K562 (cell line): Measurements from ENCODE around the gene HAPLN3. TPM values are rescaled to one million over a fixed set of nuclear protein-coding genes. Genes with fewer than 3 reads are reported as not detected.

Source experiments
- ATF7 ChIP-seq: fragments of 450-650 bp; IDR thresholded peaks from 2 replicates; pipeline ENCODE4 v1.7.1; 2014; ENCODE audit warnings: mild to moderate bottlenecking, moderate library complexity
- CEBPB ChIP-seq: fragments of 450-650 bp; IDR thresholded peaks from 2 replicates; pipeline ENCODE4 v1.6.1; 2016; ENCODE audit warnings: missing genetic modification characterization, missing compliant biosample characterization
- DMBX1 ChIP-seq: fragments of 250-450 bp; sonication (Bioruptor Pico); IDR thresholded peaks from 2 replicates; pipeline ENCODE4 v1.8.0; 2022; ENCODE audit warnings: inconsistent platforms, mild to moderate bottlenecking, moderate library complexity, borderline replicate concordance
- E2F8 ChIP-seq: fragments of 450-650 bp; IDR thresholded peaks from 2 replicates; pipeline ENCODE4 v1.7.1; 2018; ENCODE audit warnings: mild to moderate bottlenecking, low read depth; ENCODE audit not compliant: partially characterized antibody
- HNRNPL ChIP-seq: fragments of 200-400 bp; formaldehyde crosslinking; IDR thresholded peaks from 2 replicates; pipeline ENCODE4 v1.6.1; 2017; ENCODE audit warnings: low read depth, mild to moderate bottlenecking, low read length
- MAZ ChIP-seq, 2 experiments: fragments of 450-650 bp in 1 of 2; sonication (generic) in 1 of 2; formaldehyde crosslinking; IDR thresholded peaks in 1 of 2; conservative IDR thresholded peaks in 1 of 2; 2 replicates each; pipeline versions ENCODE4 v1.4.0 to v1.5.0; 2020; ENCODE audit warnings: mild to moderate bottlenecking in 1 of 2, missing genetic modification reagents in 1 of 2
- MTA2 ChIP-seq: fragments of 450-650 bp; IDR thresholded peaks from 2 replicates; pipeline ENCODE4 v1.6.1; 2016; ENCODE audit warnings: low read depth
- MXI1 ChIP-seq: IDR thresholded peaks from 2 replicates; pipeline ENCODE4 v1.6.1; 2011; ENCODE audit warnings: low read depth, mild to moderate bottlenecking, improper control_type of control experiment, low read length
- NR4A1 ChIP-seq, 2 experiments: fragments of 250-450 bp in 1 of 2; fragments of 450-650 bp in 1 of 2; sonication (Bioruptor Pico) in 1 of 2; IDR thresholded peaks; 2 replicates each; pipeline versions ENCODE4 v1.4.0 to v1.6.1; 2016 to 2020; ENCODE audit warnings: mild to moderate bottlenecking in 2 of 2, missing compliant biosample characterization in 1 of 2, missing genetic modification characterization in 1 of 2, moderate library complexity in 1 of 2
- PRDM10 ChIP-seq: fragments of 450-650 bp; IDR thresholded peaks from 2 replicates; pipeline ENCODE4 v1.6.1; 2018; ENCODE audit not compliant: partially characterized antibody
- RCOR1 ChIP-seq, 2 experiments: IDR thresholded peaks; 2 replicates each; pipeline ENCODE4 v1.6.1; 2012; ENCODE audit warnings: low read depth in 2 of 2, low read length in 2 of 2, borderline replicate concordance in 1 of 2, improper control_type of control experiment in 1 of 2
- TCF3 ChIP-seq: sonication (generic); formaldehyde crosslinking; IDR thresholded peaks from 2 replicates; pipeline ENCODE4 v1.4.0; 2020; ENCODE audit warnings: mild to moderate bottlenecking, missing genetic modification reagents
- ZNF175 ChIP-seq: fragments of 200-800 bp; sonication (Bioruptor generic); IDR thresholded peaks from 2 replicates; pipeline ENCODE4 v1.6.1; 2016; ENCODE audit warnings: low read depth, mild to moderate bottlenecking, missing genetic modification characterization, missing compliant biosample characterization
- ZNF398 ChIP-seq: fragments of 250-450 bp; sonication (Bioruptor Pico); IDR thresholded peaks from 2 replicates; pipeline ENCODE4 v1.8.0; 2021; ENCODE audit warnings: moderate library complexity, mild to moderate bottlenecking, inconsistent platforms
- polyA plus RNA-seq, 8 experiments: library from polyadenylated mRNA; depleted of rRNA in 4 of 8; stranded (reverse) in 5 of 8; unstranded in 3 of 8; fragments of >200 nt; fragmentation: Nextera tagmentation in 2 of 8; fragmentation: Illumina TruSeq in 1 of 8; extraction: Ambion mirVana in 2 of 8; extraction: Trizol in 1 of 8; gene quantifications; 2 replicates each; pipeline versions ENCODE4 v1.2.1 to v1.2.3, GENCODE V29; 2011 to 2014; ENCODE audit warnings: inconsistent platforms in 1 of 8, missing spikeins in 1 of 8
- total RNA-seq, 7 experiments: library from RNA; depleted of rRNA in 6 of 7; stranded (reverse); fragments of >200 nt in 6 of 7; fragmentation: Illumina TruSeq in 2 of 7; extraction: Trizol in 2 of 7; gene quantifications; 2 replicates each; pipeline versions ENCODE4 v1.2.1 to v1.2.3, GENCODE V29; 2011 to 2021; ENCODE audit warnings: low replicate concordance in 1 of 7

The HAPLN3 gene
- total and polyA plus RNA-seq, 9 of the 15 experiments (the other 6 are each of a cell fraction or from before 2014, with no cell fraction given) = 0.04 to 2.4 (median 0.65) TPM

GRCh38 chr15:88938802-88939485 lies 43.6 kb upstream of the HAPLN3 start (continued):
- TF ChIP-seq E2F8 = no peak
- peak; percentile 92 for TF ChIP-seq ZNF175 (CRISPR knock-in tag)
- TF ChIP-seq NR4A1 (CRISPR knock-in tag; IDR thresholded peaks at IDR 0.05) = no peak
- peak; percentile 93; the same call in 1 of the 2 replicates for TF ChIP-seq NR4A1 (tag; IDR thresholded peaks at IDR 0.05)
- TF ChIP-seq ATF7 = peak; percentile 76
- no peak for TF ChIP-seq ZNF398
- TF ChIP-seq MXI1 = no peak
- peak; percentile 55 for TF ChIP-seq TCF3 (CRISPR knock-in tag)
- no peak for TF ChIP-seq HNRNPL
- peak; percentile 56 to 66; a peak in 3 of 4 replicates for TF ChIP-seq MAZ (CRISPR knock-in tag; conservative IDR thresholded peaks at IDR 0.05 in 1 of 2, IDR thresholded peaks at IDR 0.05 in 1 of 2)
- TF ChIP-seq RCOR1 (IDR thresholded peaks at IDR 0.05; ENCODE audit: borderline replicate concordance in 1 of 2, low read depth in 2 of 2, low read length in 2 of 2) = peak; percentile 35 to 97; a peak in 3 of 4 replicates
- peak; percentile 40; the same call in 1 of the 2 replicates for TF ChIP-seq MTA2
- peak; percentile 81 for TF ChIP-seq CEBPB (tag)
- TF ChIP-seq PRDM10 = peak; percentile 61
- TF ChIP-seq DMBX1 (CRISPR knock-in tag) = peak; percentile 95
